ENCODE data around the gene BIN1. TPM values are rescaled to one million over a fixed set of nuclear protein-coding genes. Genes with fewer than 3 reads are reported as not detected.

Gene BIN1
- total RNA-seq, 1 experiment from 2014 or later, result 31.8 TPM

- intact Hi-C loops (cut with micrococcal nuclease), result no loop called here
- DNase-seq (ENCODE audit: low read depth, low spot score) (no peak), ATAC-seq (no peak)
- no peak for TF ChIP-seq RAD21 (IDR thresholded peaks at IDR 0.05; ENCODE audit: low read depth)
- no TSS peak for BruUV-seq (replicated peaks)
- peaks cover 4 to 13% of the 10 kb centered on the region in 2 experiments; a peak in 3 of 4 replicates for H3K4me1 ChIP-seq (ENCODE audit: control insufficient read depth in 1 of 2, insufficient read depth in 2 of 2, low read length in 2 of 2)
- no peak overlapping the region for H3K9ac ChIP-seq (ENCODE audit: low read length)
- CTCF ChIA-PET, result no interaction called here
- no peak overlapping the region for H2AFZ ChIP-seq (ENCODE audit: low read depth, low read length, poor library complexity, severe bottlenecking)
- H3K9me3 ChIP-seq (ENCODE audit: control insufficient read depth in 1 of 2, insufficient read depth in 1 of 2, low read depth in 1 of 2, low read length in 2 of 2), result no peaks in the 10 kb centered on the region
- H3K9me2 ChIP-seq (ENCODE audit: insufficient read depth), result no peaks in the 10 kb centered on the region
- H3K27me3 ChIP-seq (ENCODE audit: insufficient read depth, low read length), result no peaks in the 10 kb centered on the region
- no peaks in the 10 kb centered on the region for H3K36me3 ChIP-seq (ENCODE audit: control insufficient read depth in 1 of 2, insufficient read depth in 2 of 2, low read length in 2 of 2)
- no peak overlapping the region for H3K4me2 ChIP-seq (ENCODE audit: low read length)
- no peaks in the 10 kb centered on the region for H3K79me2 ChIP-seq (ENCODE audit: insufficient read depth, low read length)
- RAD21 ChIA-PET (ENCODE audit: low non-redundant PET in 1 of 2, low total read pairs in 2 of 2, uncharacterized antibody in 2 of 2, unreplicated experiment in 2 of 2), result no interaction called here
- no peak overlapping the region for H3K27ac ChIP-seq (ENCODE audit: low read depth, low read length)
- no peak overlapping the region for H3K4me3 ChIP-seq (replicated peaks in 1 of 2; ENCODE audit: low read depth in 1 of 2, low read length in 2 of 2)
- no peaks in the 10 kb centered on the region for H4K20me1 ChIP-seq (ENCODE audit: insufficient read depth)
- POLR2A ChIA-PET, result no interaction called here
These were observed 18.9 kb upstream of the BIN1 start for GRCh38 chr2:127125821-127126220.

- ChIA-PET RAD21 (ENCODE audit: low non-redundant PET in 1 of 2, low total read pairs in 2 of 2, uncharacterized antibody in 2 of 2, unreplicated experiment in 2 of 2) (no interaction called here), POLR2A (no interaction called here), CTCF (no interaction called here)
- no peak overlapping the region for H3K27ac ChIP-seq (ENCODE audit: low read depth, low read length)
- peaks cover 4 to 13% of the 10 kb centered on the region in 2 experiments; a peak in 3 of 4 replicates for H3K4me1 ChIP-seq (ENCODE audit: control insufficient read depth in 1 of 2, insufficient read depth in 2 of 2, low read length in 2 of 2)
- intact Hi-C loops (cut with micrococcal nuclease), result no loop called here
- no peak overlapping the region for H3K4me3 ChIP-seq (replicated peaks in 1 of 2; ENCODE audit: low read depth in 1 of 2, low read length in 2 of 2)
- H3K9ac ChIP-seq (ENCODE audit: low read length), result no peak overlapping the region
- no peaks in the 10 kb centered on the region for H3K79me2 ChIP-seq (ENCODE audit: insufficient read depth, low read length)
- TF ChIP-seq CTCF (IDR thresholded peaks at IDR 0.05 in 2 of 3, conservative IDR thresholded peaks at IDR 0.05 in 1 of 3; ENCODE audit: borderline replicate concordance in 1 of 3, insufficient read depth in 1 of 3, low read depth in 2 of 3, low read length in 2 of 3), result no peak
- TF ChIP-seq EZH2phosphoT487 (IDR thresholded peaks at IDR 0.05; ENCODE audit: borderline replicate concordance), result no peak
- no peak for TF ChIP-seq FOSL1 (IDR thresholded peaks at IDR 0.05; ENCODE audit: low read depth)
- no peak for DNase-seq (ENCODE audit: low read depth, low spot score)
- BruUV-seq (replicated peaks), result no TSS peak
- H3K9me3 ChIP-seq (ENCODE audit: control insufficient read depth in 1 of 2, insufficient read depth in 1 of 2, low read depth in 1 of 2, low read length in 2 of 2), result no peaks in the 10 kb centered on the region
- no peaks in the 10 kb centered on the region for H3K9me2 ChIP-seq (ENCODE audit: insufficient read depth)
- H3K27me3 ChIP-seq (ENCODE audit: insufficient read depth, low read length), result no peaks in the 10 kb centered on the region
- H3K36me3 ChIP-seq (ENCODE audit: control insufficient read depth in 1 of 2, insufficient read depth in 2 of 2, low read length in 2 of 2), result no peaks in the 10 kb centered on the region
- ATAC-seq, result no peak
- no peaks in the 10 kb centered on the region for H4K20me1 ChIP-seq (ENCODE audit: insufficient read depth)
- H2AFZ ChIP-seq (ENCODE audit: low read depth, low read length, poor library complexity, severe bottlenecking), result no peak overlapping the region
- no peak overlapping the region for H3K4me2 ChIP-seq (ENCODE audit: low read length)
These were observed 17.5 kb upstream of the BIN1 start for GRCh38 chr2:127124426-127124825.
